GM18870 (cell line): ENCODE results near the gene ABCG8.
"Not testable (repeated sequence)": the region's sequence is repeated elsewhere in the genome, so short reads cannot be mapped to it uniquely, and the experiment has no call there.

Source experiments
- ATAC-seq: cut with Tn5 transposase; IDR thresholded peaks from one replicate; pipeline ENCODE4 v1.9.1; 2021; ENCODE audit warnings: moderate library complexity; ENCODE audit not compliant: unreplicated experiment

The ABCG8 gene

DNA sequence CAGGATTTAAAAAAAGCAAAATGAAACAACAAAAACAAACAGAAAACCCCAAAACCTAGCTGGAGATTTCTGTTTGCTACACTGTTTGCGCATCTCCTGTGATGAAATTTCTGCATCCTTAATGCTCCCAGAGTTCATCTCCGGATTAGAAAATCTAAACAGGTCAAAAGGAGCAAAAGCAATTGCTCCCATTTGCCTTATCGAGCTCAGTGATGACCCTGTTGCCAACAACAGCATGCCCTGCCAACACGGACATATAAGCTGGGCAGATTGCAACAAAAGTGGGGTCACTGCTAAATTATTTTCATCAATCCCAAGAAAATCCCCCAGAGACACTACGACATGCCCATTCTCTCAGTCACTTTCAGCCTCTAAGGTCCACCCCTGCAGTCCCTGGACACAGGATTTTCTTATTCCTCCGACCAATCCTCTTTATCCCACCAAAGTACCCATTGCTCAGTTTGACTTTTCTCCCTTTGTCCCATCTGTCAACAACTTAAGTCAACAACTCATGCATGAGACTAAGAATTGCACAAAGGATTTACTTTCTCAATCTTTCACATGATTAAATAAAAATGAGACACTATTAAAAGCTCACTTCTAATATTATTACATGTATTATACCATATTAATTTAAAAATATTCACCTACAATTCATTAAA is 67.8 kb downstream of the ABCG8 start:
- ATAC-seq, result no peak

DNA sequence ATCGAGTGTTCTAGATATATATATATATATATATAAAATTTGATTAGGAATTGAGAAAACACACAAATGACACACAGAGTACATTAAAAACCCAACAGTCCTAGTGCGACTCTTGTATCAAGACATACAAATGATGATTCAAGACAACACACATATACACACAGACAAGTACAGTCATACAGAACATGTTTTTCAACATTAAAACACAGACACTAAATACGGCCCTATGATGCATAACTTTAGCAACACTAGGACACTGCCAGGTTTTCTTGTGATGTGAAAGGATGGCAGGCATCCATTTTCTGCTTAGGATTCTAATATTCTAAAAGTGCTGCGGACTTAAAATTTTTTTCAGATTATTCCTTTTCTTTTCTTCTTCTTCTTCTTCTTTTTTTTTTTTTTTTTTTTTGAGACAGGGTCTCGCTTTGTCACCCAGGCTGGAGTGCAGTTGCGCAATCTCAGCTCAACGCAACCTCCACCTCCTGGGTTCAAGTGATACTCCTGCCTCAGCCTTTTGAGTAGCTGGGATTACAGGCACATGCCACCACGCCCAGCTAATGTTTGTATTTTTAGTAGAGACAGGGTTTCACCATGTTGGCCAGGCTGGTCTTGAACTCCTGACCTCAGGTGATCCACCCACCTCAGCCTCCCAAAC is 72.5 kb downstream of the ABCG8 start:
- not testable (repeated sequence) for ATAC-seq

- no peak for ATAC-seq
Observed at GRCh38 chr2:43924463-43924862, 85.7 kb downstream of the ABCG8 start.

GRCh38 chr2:43925431-43925830 is 86.7 kb downstream of the ABCG8 start:
- ATAC-seq, result no peak

DNA sequence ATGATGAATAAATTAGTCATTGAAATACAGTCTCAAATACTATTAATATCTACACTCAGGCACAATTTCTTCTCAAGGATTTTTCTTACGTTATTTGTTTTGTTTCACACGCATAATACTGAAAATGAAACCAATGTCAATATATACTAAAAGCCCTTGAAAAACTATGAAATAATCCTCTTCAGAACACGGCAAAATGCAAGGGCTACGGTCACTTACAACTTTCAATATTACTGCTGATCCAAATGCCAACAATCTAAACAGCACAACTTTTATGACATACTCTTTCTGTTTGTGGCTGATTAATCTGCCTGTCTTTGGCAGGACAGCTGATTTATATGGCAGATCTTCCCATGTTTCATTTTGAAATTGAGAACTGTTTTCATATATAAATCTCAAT is 88.7 kb downstream of the ABCG8 start:
- no peak for ATAC-seq

GRCh38 chr2:43931293-43931692 is 92.5 kb downstream of the ABCG8 start:
- ATAC-seq, result no peak
